ENCODE measurements around the gene PFKP. TPM values are rescaled to one million over a fixed set of nuclear protein-coding genes. Genes with fewer than 3 reads are reported as not detected.

The PFKP gene
- total RNA-seq, 4 donors from 2014 or later: 22.4 to 45.4 (median 29.1) TPM

DNA sequence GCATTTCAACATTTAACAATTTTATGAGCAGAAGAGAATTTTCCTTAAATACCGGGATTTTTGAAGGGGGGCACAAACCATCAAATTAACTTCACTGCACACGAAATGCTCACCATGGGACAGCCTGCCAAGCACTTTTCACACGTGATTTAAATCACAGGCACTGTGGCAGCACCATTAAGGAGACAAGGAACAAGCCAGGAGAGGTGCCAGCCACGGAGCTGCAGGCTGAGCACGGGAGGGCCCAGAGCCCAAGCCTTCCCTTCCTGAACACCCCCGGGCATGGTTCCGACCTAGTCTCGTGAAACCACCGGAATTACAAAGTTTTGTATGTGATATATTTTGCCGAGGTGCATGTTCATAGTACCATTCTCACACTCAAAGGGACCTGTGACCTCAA lies 91.8 kb downstream of the PFKP start:
- 89 to 91% methylated on average over 10 of the region's 10 CpGs for WGBS, 2 donors
- Histone ChIP-seq H3K4me1 (no peaks in the 10 kb centered on the region), H3K36me3 (peaks cover 0 to 100% (median 23%) of the 10 kb centered on the region in 3 donors), H3K27ac (no peak overlapping the region), H3K9me3 (no peaks in the 10 kb centered on the region), H3K27me3 (no peaks in the 10 kb centered on the region), H3K4me3 (no peak overlapping the region)
- TF ChIP-seq EP300 (IDR thresholded peaks at IDR 0.05): no peak
- no peak for TF ChIP-seq POLR2A (IDR thresholded peaks at IDR 0.05)
- TF ChIP-seq, protein P1, sequence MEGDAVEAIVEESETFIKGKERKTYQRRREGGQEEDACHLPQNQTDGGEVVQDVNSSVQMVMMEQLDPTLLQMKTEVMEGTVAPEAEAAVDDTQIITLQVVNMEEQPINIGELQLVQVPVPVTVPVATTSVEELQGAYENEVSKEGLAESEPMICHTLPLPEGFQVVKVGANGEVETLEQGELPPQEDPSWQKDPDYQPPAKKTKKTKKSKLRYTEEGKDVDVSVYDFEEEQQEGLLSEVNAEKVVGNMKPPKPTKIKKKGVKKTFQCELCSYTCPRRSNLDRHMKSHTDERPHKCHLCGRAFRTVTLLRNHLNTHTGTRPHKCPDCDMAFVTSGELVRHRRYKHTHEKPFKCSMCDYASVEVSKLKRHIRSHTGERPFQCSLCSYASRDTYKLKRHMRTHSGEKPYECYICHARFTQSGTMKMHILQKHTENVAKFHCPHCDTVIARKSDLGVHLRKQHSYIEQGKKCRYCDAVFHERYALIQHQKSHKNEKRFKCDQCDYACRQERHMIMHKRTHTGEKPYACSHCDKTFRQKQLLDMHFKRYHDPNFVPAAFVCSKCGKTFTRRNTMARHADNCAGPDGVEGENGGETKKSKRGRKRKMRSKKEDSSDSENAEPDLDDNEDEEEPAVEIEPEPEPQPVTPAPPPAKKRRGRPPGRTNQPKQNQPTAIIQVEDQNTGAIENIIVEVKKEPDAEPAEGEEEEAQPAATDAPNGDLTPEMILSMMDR (IDR thresholded peaks at IDR 0.05): no peak
- DNase-seq (ENCODE audit: low spot score in 2 of 2): no peak

DNA sequence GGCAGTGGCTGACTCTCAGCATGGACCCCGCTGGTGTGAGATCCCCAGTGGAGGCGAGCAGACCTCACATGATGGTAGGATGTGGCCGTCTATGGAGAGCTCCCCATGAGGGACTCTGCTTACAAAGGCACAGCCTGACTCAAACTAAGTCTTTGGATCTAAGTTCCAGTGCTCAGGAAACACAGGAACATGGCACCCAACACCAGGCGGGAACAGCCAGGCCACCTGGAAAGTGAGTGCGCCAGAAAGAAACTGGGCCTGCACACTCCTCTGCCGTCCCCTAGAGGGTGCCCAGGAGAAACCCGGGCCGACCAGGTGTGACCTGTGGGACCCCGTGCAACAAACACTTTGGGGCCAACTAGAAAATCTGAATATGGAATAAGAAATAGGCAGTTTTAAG lies 95.2 kb downstream of the PFKP start:
- no peak overlapping the region for H3K4me3 ChIP-seq
- H3K4me1 ChIP-seq: no peaks in the 10 kb centered on the region
- no peak overlapping the region for H3K27ac ChIP-seq
- no peaks in the 10 kb centered on the region for H3K9me3 ChIP-seq
- no peaks in the 10 kb centered on the region for H3K27me3 ChIP-seq
- WGBS, 2 donors: 85 to 95% methylated on average over 9 of the region's 9 CpGs
- no peak for DNase-seq (ENCODE audit: low spot score in 2 of 2)
- TF ChIP-seq, protein P1 (IDR thresholded peaks at IDR 0.05): no peak
- TF ChIP-seq EP300 (IDR thresholded peaks at IDR 0.05) (no peak), POLR2A (IDR thresholded peaks at IDR 0.05) (no peak)
- H3K36me3 ChIP-seq: peaks cover 0 to 100% (median 34%) of the 10 kb centered on the region in 3 donors

DNA sequence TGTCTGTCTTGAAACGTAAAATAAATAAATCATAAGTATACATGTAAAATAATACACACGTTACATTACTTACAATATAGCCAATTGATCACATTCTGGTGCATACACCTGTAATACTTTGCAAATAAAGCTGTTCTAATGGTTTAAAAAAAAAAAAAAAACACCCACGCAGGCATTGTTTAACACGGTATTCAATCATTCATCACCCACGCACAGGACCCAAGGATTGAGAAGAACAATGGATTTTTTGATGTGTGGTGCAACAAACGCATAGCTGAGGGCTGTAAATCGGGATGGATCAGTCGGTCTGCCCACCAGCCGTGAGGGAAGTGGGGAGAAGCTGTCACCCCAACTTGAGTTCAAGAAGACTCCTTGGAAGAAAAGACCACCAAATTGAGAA lies 96.5 kb downstream of the PFKP start:
- no peak overlapping the region for H3K27ac ChIP-seq
- H3K4me3 ChIP-seq: no peak overlapping the region
- WGBS, 2 donors: 61 to 65% methylated on average over 9 of the region's 9 CpGs
- H3K27me3 ChIP-seq: no peaks in the 10 kb centered on the region
- DNase-seq (ENCODE audit: low spot score in 2 of 2): no peak
- H3K4me1 ChIP-seq: no peaks in the 10 kb centered on the region
- TF ChIP-seq EP300 (IDR thresholded peaks at IDR 0.05) (no peak), POLR2A (IDR thresholded peaks at IDR 0.05) (no peak)
- TF ChIP-seq, protein P1 (IDR thresholded peaks at IDR 0.05): no peak
- no peaks in the 10 kb centered on the region for H3K9me3 ChIP-seq
- peaks cover 0 to 100% (median 28%) of the 10 kb centered on the region in 3 donors for H3K36me3 ChIP-seq

DNA sequence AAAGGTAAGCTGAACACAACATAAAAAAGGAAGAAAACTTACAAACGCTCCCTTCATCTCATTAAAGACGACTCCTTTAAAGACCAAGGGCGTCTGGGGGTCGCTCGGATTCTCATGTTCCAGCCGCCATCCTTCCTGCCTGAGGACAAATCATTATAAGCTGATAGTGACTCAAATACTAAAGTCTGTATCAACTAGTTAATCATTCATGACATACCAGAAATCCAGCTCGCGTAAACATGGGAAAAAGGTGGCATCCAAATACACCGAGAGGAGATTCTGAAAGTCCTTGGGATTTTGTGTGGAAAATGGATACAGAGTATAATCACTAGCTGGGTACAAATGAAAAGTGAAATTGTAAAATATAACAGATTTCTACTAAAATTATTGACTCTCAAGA lies 97.8 kb downstream of the PFKP start:
- Histone ChIP-seq H3K9me3 (no peaks in the 10 kb centered on the region), H3K4me1 (peaks cover 0 to 8% (median 0%) of the 10 kb centered on the region in 4 donors), H3K27me3 (no peaks in the 10 kb centered on the region), H3K27ac (no peak overlapping the region), H3K4me3 (no peak overlapping the region), H3K36me3 (peaks cover 0 to 100% (median 28%) of the 10 kb centered on the region in 3 donors)
- TF ChIP-seq POLR2A (IDR thresholded peaks at IDR 0.05) (no peak), EP300 (IDR thresholded peaks at IDR 0.05) (no peak)
- TF ChIP-seq, protein P1 (IDR thresholded peaks at IDR 0.05): no peak
- DNase-seq (ENCODE audit: low spot score in 2 of 2): no peak
- WGBS, 2 donors: 87 to 92% methylated on average over 9 of the region's 9 CpGs

DNA sequence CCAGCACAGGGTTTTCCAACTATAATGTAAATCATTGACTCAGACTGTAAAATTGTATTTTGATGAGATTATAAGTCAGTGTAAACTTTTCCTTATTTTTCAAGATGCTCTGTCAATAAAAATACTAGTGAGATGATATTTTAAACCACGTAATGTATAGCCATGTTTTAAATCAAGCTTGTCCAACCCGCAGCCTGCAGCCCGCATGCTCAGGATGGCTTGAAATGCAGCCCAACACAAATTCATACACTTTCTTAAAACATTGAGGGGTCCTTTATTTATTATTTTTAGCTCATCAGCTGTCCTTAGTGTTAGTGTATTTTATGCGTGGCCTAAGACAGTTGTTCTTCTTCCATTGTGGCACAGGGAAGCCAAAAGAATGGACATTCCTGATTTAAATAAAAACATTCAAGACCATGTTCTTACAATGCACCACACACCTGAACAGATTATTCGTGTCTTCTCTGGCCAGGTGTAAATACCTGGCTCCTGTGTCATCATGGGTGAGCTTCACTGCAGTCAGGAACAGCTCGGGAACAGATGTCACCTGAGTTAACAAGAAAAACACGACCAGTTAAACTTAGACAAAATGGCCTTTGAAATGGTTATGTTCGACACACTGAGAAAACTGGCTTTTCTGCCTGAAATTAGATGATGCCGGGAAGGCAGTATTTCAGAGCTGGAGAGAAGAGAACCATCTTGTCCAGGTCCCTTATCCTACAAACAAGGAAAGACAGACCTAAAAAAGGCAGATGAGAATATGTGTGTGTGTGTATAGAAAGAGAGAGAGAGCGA lies 99.3 kb downstream of the PFKP start:
- 91 to 92% methylated on average over 10 of the region's 10 CpGs for WGBS, 2 donors
- no peak overlapping the region for H3K27ac ChIP-seq
- no peak for DNase-seq (ENCODE audit: low spot score in 2 of 2)
- no peak for TF ChIP-seq POLR2A (IDR thresholded peaks at IDR 0.05)
- TF ChIP-seq, protein P1 (IDR thresholded peaks at IDR 0.05): no peak
- TF ChIP-seq EP300 (IDR thresholded peaks at IDR 0.05): no peak
- no peaks in the 10 kb centered on the region for H3K27me3 ChIP-seq
- peaks cover 0 to 86% (median 28%) of the 10 kb centered on the region in 3 donors for H3K36me3 ChIP-seq
- H3K9me3 ChIP-seq: no peaks in the 10 kb centered on the region
- H3K4me1 ChIP-seq: peaks cover 0 to 22% (median 3%) of the 10 kb centered on the region in 4 donors
- no peak overlapping the region for H3K4me3 ChIP-seq
